ENCODE measurements around the gene MYO1C.

DNA sequence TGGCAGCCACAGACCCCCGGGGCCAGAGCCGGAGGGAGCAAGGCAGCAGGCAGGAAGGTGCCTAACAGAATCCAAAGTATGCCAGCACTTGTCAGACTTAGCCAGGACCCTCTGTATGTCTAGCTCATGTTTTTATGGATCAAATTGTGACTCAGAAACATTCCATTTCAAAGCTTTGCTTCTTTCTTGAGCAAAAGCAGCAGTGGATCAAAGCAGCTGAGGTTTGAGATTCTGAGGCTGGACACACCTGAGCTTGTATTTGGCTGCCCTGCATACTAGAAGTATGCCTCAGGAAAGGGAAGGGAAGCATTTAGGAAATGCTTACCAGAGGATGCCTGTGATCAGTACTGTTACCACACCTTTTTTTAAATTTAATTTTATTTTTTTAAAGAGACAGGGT lies 5.7 kb upstream of the MYO1C start:
- no peak for TF ChIP-seq EZH2phosphoT487 (IDR thresholded peaks at IDR 0.05; ENCODE audit: borderline replicate concordance)
- TF ChIP-seq, protein P1, sequence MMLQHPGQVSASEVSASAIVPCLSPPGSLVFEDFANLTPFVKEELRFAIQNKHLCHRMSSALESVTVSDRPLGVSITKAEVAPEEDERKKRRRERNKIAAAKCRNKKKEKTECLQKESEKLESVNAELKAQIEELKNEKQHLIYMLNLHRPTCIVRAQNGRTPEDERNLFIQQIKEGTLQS (IDR thresholded peaks at IDR 0.05): no peak

Data from HCT116 (cell line).